ENCODE measurements around the gene RHBDL3.

RHBDL3 gene

DNA sequence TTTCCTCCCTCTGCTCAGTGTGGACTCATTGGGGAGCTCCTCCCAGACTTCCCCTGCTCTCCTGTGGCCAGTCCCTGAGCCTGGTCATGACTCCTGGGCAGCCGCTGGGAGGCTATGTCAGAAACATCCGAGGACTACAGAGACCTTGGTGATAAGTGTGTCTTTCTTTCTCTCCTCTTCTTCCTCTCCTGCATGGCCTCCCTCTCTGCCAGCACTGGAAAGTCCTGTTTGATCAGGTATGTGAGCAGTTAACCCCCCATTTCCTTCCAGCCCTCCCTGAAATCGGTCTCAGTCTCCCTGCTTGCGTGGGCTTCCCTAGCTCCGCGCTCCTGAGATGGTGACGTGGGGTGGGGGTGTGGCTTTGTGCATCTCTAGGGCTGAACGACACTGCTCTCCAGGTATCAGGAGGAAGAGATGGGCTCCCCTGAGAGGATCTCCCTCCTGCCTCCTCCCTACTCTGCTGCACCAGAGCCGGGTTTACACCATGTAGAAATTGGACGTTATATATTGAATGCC, 2.1 kb downstream of the RHBDL3 start:
- no peak for DNase-seq

DNA sequence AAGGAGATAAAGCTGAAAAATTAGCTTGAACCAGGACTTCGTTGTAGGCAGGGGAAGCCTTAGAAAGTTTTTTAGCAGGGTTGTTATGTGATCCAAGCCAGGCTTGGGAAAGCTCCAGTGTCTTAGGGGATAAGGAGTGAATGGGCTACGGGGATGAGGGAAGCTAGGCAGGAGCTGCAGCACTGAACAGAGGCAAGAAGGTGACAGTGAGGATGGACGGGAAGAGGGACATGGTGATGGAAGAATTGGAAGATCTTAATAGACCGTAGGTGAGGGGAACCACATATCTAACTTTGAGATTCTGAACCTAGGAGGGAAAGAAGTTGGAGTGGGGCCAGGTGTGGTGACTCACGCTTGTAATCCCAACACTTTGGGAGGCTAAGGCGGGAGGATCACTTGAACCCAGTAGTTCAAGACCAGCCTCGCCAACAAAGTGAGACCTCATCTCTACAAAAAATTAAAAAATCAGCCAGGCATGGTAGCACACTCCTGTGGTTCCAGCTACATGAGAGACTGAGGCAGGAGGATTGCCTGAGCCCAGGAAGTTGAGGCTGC, 3.2 kb downstream of the RHBDL3 start:
- no peak for DNase-seq

DNA sequence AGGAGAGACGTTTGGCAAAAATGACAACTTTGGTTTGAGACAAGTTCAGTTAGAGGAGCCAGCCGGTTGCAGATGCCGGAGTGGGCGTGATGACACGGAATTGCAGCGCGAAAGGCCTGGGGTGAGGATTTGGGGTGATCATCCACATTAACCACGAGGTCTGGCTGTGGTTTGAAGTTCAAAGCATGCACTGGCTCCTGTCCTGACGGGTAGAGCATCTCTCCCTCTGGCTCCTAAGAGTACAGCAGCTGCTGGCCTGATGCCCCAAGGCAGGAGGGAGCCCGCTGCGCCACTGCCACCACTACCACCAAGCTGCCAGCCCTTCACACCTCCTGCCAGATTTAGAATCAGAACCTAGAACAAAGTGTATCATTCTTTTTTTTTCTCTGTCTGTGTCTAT, 3.7 kb downstream of the RHBDL3 start:
- no peak for DNase-seq

DNA sequence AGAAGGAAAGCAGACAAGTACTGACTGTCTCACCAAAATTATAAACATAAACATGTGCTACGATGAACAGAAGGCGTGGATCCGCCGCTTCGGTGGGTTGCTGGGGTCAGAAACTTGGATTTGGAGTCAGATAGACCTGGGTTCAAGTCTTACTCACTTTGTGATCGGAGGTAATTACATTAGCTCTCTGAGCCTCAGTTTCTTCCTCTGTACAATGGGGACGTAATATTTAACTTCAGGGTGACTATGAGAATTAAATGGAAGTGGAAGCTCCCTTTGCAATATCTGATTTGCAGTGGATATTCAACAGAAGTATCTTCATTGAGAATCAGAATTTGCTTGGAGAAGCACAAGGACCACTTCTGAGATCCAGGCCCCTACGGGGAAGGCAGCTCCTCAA, 6.2 kb downstream of the RHBDL3 start:
- no peak for DNase-seq

DNA sequence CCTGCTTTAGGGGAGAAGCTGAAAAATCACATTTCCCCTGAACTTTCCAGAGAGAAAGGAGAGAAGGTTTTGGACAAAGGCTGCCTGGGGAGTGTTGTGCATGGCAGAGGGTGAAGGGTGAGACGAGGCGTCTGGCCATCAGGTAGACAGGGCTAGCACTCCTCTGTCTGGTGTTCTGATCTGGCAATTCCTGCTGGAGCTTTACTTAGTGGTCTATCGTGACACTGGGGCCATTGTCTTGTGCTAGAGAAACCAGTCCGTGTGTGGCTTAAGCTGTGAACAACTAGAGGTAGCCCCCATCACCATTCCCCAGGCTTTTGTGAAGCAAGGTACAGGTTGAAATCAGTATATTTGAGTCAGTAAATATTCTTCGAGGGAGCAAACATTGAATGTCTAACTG, 8.5 kb downstream of the RHBDL3 start:
- DNase-seq = no peak

DNA sequence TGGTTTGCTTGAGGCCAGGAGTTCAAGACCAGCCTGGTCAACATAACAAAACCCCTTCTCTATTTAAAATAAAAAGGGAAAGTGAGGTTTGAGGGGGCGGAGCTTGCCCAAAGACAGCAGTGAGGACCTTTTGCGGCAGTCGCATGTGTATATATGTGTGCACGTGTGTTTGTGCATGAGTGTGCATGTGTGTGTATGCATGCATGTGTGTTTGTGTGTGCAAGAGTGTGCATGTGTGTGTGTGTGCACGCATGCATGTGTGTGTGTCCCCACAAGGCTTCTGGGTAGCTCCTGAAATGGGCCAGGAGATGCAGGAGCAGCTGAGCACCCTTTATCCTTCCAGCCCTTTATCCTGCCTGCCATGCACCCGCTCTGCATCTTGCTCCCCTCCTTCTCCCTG, 9.0 kb downstream of the RHBDL3 start:
- DNase-seq = no peak

DNA sequence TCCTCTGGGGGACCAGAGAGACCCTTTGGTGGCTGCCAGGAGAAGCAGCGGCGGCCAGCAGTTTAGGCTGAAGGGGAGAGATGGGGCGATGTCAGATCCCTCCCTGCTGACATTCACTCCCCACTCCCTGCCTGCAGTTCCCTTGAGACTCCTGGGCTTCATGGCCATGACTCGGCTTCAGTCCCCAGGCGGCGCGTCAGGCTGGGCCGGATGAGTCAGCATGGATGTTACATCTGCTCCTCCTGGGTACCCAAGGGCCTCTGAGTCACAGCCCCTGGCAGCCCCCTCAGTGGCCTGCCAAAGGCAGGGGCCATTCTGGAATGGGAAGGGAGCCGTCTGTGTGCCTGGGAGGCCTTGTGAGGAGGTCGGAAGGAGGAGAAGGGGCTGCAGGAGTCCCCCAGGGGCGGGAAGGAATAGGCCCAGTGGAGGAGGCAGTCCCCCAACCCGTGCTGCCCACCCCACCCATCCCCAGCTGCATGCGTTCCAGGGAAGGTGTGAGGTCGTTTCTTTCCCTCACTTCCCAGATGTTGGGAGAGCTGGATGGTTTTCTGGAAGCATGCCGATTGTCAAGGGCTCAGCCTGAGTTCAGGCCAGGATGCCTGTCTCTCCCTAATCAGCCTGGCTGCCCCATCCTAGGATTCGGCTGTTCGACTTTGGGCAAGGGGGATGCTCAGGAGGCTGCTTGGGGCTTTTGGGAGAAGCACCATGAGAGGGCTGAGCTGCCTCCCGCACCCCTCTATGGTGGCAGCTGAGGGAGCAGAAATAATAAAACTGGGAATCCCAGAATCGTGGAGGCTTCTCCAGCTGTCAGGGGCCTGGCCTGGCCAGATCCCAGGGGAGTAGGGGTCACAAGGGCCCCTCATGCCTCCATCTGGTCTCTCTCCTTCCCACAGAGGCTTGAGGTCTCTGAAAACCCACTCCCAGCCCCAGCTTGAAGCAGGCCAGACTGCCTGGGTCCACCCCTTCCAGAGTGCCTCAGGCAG, 9.7 kb downstream of the RHBDL3 start:
- peak; percentile 94 for DNase-seq

DNA sequence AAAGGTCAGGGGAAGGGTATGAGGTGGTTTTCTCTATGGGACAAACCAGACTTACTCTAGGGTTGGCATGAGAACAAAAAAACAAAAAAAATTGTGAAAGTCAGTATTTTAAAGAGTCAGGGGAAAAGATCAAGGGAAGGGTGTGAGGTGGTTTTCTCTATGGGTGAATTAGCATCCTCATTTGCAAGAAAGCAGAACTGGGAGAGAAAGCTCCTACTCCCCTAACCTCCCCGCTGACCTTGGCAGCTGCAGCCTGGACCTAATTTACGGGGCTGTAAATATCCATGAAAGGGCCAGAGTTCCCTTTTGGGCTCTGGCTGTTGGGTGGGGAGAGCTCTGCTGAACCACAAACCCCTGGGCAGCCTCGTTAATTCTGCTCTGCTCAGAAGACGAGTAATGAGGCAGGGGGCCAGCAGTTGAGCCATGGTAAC, 10.6 kb downstream of the RHBDL3 start:
- no peak for DNase-seq

DNA sequence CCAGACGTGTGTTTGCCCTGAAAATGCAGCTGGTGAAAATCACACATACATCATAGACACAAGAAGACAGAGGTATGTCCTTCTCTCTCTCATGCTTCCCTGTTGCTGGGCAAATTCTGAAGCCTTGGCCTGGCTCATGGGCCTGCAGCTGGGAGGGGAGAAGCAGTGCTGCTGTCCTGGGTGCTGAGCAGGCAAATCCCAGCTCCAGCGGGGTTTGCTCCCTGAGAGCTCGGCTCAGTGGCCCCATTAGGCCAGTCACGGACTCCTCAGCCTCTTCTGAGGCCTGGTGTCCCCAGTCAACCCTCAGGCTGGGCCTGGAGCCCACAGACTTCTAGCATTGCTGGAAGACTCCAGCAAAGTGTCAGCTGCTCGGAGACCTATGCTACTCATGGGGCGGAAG, 11.7 kb downstream of the RHBDL3 start:
- peak; percentile 41 for DNase-seq

DNA sequence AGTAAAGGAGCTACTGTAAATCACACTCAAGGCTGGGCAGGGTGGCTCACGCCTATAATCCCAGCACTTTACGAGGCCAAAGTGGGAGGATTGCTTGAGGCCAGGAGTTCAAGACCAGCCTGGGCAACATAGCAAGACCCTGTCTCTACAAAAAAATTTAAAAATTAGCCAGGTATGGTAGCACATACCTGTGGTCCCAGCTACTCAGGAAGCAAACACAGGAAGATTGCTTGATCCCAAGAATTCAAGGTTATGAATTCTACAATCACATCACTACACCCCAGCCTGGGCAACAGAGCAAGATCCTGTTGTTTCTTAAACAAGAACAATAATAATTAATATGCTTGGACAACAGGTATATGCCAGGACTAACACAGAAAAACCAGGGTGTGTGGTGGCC, 13.2 kb downstream of the RHBDL3 start:
- no peak for DNase-seq

DNA sequence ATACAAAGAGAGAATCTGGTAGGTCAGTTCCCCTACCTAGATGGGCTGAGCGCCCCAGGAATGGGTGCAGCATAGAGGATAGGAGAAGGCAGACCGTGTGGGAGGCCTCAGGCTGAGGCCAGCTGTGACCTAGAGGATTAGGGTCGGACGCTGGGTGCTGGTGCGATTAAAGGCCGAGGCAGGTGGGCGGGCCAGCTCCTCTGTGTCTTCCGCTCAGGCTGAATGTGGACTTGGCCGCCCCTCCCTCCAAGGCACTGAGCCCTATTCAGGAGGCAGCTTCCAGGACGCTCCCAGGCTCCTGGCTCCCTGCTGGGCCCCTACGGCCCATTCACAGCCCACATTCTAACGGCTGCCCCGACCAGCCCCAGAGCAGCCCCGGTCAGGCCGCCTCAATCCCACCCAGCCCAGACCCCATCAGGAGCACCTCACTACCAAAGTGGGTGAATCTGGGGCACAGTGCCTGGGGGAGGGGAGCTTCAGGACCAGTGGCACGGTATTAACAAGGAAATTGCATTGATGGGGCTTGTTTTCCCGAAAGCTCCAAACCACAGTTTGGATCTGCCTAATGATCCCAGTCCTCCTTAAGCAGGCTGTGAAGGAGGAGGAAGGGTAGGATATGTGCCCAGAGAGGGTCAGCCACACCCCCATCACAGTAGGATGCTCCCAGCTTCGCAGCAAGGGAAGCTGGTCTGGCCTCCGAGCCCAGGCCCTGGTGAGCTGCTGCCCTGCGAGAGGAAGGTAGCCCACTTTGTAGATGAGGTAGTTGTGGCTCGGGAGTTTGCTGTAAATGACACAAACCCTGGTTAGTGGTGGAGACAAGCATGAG, 14.5 kb downstream of the RHBDL3 start:
- no peak for DNase-seq

DNA sequence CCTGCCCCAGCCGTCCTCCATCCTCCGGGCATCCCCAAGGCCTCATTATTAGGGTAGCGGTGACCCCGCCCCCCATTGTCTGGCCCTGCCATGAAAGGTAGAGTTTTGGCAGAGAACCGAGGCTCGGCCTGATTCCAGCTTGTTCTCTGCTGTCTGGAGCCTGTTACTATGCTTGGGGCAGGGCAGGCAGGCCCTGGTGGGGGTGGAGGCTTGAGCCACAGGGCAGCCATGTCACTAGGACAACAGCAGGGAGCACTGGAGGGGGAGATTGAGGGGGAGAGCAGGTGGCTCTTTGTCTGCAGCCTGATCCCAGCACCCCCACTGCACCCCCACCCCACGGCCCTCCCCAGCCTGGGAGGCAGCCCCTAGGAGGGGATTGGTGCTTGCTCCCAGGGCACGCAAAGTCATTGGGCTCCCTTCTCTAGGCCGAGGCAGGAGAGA, 15.4 kb downstream of the RHBDL3 start:
- no peak for DNase-seq

DNA sequence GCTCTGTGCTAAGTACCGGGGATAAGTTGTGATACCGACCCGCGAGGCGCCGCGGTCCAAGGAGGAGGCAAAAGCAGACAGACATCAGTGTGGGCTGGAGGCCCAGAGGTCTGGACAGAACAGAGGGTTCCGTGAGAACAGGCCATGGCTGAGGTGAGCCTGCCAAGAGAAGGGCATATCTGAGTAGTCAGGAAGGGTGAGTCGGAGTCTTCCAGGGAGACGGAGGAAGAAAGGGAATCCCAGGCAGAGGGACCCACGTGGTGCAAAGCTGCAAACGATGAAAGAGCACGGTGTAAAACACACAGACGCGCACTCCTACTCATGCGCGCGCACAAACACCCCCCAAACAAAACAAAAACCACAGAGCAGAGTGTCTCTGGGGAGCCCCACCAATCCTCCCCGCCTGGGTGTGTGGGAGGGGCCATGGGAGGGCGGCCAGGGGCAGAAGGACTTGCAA, 18.1 kb downstream of the RHBDL3 start:
- peak; percentile 64 for DNase-seq

DNA sequence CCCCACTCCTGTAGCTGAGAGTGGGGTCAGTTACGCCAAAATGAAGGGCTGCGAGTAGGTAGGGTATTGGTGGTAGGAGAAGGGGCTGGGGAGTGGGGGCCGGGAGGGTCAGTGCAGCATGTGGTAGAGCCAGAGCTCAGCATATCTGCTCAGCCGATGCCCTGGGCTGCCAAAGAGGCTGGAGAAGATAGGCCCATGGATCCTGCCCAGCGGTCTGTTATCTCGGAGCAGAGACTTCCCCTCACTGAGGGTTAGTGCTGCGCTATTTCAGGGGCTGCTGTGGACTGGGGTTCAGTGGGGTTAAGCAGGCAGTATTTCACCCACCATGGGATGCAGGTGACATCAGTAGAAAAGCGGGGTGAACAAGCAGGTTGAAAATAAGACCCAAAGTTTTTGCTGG, 19.7 kb downstream of the RHBDL3 start:
- no peak for DNase-seq

DNA sequence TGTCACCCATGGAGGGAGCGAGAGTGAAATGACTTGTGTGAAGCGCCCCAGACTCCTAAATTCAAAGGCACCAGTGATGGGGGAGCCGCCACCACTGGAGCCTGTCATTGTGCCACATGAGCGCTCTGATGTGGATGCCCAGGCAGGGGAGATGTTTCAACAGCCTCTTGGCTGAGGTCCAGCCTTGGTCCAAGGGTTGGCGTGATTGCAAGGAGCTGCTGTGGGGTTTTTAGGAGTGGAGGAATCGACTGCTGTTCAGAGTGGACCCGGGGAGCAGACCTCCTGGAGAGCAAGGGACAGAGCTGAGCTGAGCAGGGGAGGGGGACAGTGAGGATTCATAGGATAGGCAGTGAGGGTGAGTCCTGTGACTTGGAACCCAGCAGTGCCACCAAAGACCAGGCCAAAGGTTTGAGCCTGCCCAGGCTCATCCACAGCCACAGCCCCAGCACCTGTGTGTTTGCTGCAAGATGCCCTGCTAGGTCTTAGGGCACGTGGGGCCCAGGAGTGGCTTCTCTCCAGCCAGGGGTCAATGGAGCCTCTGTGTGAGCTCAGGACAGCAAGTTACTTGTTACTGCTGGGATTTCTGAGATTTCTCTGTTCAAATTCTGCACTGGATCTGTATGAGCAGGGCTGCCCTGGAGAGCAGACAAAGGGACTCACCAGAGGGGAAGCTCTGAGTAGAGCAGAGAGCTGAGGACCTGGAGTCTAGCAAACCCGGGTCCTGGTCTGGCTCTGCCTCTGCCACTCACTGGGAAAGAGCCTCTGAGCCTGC, 20.3 kb downstream of the RHBDL3 start:
- DNase-seq = no peak

DNA sequence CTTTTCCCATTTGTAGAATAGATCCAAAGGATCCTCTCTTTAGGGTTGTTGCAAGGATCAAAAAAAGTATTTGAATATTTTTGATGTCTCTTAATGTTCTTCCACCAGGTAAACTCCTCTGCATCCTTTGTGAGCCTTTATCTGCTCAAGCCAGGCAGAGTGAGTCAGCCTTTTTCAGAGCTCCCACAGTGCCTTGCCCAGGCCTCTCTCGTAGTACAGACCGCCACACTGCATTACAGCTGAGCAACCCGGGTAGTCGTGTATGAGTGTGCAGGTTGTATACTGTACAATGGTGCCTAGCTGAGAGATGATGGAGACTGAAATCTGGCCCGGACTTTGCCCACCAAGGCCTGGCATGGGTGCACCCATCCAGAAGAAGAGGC, 20.9 kb downstream of the RHBDL3 start:
- no peak for DNase-seq

DNA sequence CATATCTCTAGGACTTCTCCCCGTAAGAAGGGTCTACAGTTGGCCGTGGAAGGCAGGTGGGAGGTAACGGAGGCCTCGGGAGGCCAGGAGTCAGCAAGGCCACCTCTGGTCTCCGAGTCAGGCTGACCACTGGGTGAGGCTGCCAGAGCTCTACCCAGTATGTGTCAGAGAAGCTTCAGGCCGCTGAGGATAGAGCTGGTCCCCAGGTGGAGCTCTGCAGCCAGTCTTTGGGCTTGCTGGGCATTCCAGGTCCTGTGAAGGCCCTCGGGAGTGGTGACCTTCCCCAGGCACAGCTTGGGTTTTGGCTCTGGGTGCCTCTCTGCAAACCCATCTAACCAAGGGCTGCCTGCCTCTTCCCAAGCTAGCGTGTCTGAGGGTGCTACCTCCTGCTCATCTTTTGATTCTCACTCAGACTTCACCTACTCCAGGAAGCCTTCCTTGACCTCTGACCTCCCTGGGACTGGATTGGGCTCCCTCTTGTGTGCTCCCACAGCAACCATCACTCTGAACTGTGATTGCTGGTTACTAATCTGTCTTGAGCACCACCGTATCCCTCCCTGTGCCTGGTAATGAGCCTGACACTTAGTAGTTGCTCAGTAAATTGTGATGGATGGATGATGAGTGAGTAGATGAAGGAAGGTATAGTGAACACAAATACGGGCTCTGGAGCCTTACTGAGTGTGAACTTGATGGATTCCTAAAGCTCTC, 22.3 kb downstream of the RHBDL3 start:
- no peak for DNase-seq

DNA sequence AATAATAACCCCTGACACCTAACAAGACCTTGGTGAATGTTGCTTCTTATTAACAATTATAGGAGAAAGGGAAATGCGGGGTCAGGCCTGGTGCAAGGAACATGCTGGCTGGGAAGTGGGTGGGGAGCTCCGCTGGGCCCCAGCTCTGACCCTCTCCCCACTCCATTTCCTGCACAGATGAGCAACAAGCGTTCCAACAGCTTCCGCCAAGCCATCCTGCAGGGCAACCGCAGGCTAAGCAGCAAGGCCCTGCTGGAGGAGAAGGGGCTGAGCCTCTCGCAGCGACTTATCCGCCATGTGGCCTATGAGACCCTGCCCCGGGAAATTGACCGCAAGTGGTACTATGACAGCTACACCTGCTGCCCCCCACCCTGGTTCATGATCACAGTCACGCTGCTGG, 23.0 kb downstream of the RHBDL3 start:
- DNase-seq = no peak

DNA sequence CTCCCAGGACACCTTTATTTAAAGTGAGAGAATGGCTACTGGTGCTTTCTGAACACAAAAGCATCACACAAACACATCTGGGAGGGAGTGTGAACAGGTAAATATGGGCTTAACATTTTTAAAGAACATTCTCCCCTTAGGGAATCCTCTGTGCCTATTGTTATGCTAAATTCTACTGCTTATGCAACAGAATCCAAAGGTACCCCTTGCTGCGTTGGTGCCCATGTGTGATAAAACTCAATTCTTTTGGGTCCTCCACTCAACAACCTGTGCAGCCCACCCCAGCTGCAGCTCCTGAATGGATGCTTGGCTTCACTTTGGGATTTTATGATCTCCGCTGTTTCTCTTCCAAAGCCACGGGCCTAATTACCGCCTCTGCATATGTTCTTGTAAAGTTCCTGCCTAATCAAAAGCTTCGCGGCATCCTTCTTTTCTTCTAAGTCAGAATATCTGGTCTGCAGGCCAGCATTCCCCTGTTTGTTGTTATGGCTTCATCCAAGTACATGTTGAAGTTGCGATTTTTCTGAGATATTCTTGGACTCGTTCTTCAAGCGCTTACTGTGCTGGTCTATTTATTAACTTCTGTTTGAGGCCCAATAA, 23.9 kb downstream of the RHBDL3 start:
- DNase-seq = no peak

DNA sequence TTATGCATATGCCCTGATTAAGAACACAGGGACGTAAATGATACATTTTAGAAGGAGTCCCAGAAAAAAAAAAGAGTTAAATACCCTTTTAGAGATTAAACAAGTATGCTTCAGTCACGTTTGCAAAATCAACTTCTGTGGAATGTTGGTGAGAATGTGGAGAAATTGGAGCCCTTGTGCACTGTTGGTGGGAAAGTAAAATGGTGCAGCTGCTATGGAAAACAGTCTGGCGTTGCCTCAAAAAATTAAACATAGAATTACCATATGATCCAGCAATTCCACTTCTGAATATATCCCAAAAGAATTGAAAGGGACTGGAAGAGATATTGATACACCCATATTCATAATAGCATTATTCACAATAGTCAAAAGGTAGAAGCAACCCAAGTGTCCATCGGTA, 26.5 kb downstream of the RHBDL3 start:
- DNase-seq = no peak

DNA sequence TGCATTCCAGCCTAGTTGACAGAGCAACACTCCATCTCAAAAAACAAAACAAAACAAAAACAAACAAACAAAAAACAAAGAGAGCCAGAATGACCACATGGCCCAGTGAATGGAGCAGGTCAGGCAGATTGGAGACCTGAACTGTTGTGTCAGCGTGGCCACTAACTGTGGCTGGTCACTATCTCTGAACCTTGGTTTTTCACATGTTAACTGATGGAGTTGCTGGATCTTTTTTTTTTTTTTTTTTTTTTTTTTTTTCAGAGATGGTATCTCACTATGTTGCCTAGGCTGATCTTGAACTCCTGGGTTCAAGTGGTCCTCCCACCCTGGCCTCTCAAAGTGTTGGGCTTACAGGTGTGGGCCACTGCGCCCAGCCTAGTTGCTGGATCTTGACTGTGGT, 31.8 kb downstream of the RHBDL3 start:
- no peak for DNase-seq
